HL-60 (cell line): Measurements from ENCODE around the gene ENDOG.
A peak's percentile ranks its signal among the peaks of the same experiment; 100 is the strongest.
"Not testable (repeated sequence)": the region's sequence is repeated elsewhere in the genome, so short reads cannot be mapped to it uniquely, and the experiment has no call there.

Experiments
- DNase-seq, 2 experiments: peaks; one replicate each; pipeline ENCODE4 v3.0.0-alpha.2; 2010 to 2020; ENCODE audit warnings: low read depth in 1 of 2, low spot score in 1 of 2
- H3K27ac ChIP-seq: fragments of 250-450 bp; sonication (Bioruptor Pico); replicated peaks from 2 replicates; pipeline ENCODE4 v1.5.1; 2020; ENCODE audit warnings: mild to moderate bottlenecking, moderate library complexity
- H3K27me3 ChIP-seq: fragments of 250-450 bp; sonication (Bioruptor Pico); 2 replicates; pipeline ENCODE4 v1.5.1; 2021; ENCODE audit warnings: mild to moderate bottlenecking, moderate library complexity; ENCODE audit not compliant: insufficient read depth, poor library complexity, severe bottlenecking
- H3K4me3 ChIP-seq: replicated peaks from 2 replicates; pipeline ENCODE4 v1.5.1; 2011; ENCODE audit warnings: mild to moderate bottlenecking, control low read depth, low read length; ENCODE audit not compliant: insufficient read depth
- GABPA ChIP-seq: IDR thresholded peaks from 2 replicates; pipeline ENCODE4 v1.6.1; 2012; ENCODE audit warnings: low read depth
- POLR2AphosphoS5 ChIP-seq: IDR thresholded peaks from 2 replicates; pipeline ENCODE4 v1.6.1; 2012; ENCODE audit warnings: low read depth
- SPI1 ChIP-seq: IDR thresholded peaks from 2 replicates; pipeline ENCODE4 v1.6.1; 2012; ENCODE audit warnings: low read depth, mild to moderate bottlenecking, borderline replicate concordance
- TF ChIP-seq, protein P1 (sequence below): IDR thresholded peaks from 2 replicates; pipeline ENCODE4 v1.6.1; 2012; ENCODE audit warnings: low read depth; ENCODE audit not compliant: insufficient replicate concordance
- TF ChIP-seq, protein P2 (sequence below): IDR thresholded peaks from one replicate; pipeline ENCODE4 v1.5.1; 2011; ENCODE audit warnings: low read length, control low read depth, inconsistent platforms; ENCODE audit not compliant: insufficient read depth

Gene ENDOG

DNA sequence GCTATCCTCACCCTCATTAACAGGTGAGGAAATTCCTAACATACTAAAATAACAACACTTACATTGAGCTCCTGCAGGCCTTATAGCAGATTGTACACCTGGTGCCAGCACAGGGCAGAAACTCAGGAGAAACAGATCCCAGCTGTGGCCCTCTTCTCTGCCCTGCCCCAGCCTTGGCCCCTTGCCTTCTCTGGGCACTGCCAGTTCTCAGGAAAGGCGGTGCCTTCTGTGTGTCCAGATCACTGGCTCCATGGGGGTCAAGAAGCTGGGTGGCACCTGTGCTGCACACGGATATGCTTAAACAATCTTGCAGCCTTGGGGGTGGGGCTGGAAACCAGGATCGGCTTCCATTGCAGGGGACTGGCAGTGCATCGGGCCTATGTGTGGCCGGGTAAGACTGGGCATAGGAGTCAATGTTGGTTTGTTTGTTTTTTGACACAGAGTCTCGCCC, 44.1 kb downstream of the ENDOG start:
- Histone ChIP-seq H3K4me3 (no peak overlapping the region), H3K27me3 (no peaks in the 10 kb centered on the region), H3K27ac (no peak overlapping the region)
- no peak for DNase-seq
- TF ChIP-seq, protein P1, sequence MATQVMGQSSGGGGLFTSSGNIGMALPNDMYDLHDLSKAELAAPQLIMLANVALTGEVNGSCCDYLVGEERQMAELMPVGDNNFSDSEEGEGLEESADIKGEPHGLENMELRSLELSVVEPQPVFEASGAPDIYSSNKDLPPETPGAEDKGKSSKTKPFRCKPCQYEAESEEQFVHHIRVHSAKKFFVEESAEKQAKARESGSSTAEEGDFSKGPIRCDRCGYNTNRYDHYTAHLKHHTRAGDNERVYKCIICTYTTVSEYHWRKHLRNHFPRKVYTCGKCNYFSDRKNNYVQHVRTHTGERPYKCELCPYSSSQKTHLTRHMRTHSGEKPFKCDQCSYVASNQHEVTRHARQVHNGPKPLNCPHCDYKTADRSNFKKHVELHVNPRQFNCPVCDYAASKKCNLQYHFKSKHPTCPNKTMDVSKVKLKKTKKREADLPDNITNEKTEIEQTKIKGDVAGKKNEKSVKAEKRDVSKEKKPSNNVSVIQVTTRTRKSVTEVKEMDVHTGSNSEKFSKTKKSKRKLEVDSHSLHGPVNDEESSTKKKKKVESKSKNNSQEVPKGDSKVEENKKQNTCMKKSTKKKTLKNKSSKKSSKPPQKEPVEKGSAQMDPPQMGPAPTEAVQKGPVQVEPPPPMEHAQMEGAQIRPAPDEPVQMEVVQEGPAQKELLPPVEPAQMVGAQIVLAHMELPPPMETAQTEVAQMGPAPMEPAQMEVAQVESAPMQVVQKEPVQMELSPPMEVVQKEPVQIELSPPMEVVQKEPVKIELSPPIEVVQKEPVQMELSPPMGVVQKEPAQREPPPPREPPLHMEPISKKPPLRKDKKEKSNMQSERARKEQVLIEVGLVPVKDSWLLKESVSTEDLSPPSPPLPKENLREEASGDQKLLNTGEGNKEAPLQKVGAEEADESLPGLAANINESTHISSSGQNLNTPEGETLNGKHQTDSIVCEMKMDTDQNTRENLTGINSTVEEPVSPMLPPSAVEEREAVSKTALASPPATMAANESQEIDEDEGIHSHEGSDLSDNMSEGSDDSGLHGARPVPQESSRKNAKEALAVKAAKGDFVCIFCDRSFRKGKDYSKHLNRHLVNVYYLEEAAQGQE: no peak
- TF ChIP-seq GABPA (no peak), POLR2AphosphoS5 (no peak), SPI1 (no peak)
- TF ChIP-seq, protein P2, sequence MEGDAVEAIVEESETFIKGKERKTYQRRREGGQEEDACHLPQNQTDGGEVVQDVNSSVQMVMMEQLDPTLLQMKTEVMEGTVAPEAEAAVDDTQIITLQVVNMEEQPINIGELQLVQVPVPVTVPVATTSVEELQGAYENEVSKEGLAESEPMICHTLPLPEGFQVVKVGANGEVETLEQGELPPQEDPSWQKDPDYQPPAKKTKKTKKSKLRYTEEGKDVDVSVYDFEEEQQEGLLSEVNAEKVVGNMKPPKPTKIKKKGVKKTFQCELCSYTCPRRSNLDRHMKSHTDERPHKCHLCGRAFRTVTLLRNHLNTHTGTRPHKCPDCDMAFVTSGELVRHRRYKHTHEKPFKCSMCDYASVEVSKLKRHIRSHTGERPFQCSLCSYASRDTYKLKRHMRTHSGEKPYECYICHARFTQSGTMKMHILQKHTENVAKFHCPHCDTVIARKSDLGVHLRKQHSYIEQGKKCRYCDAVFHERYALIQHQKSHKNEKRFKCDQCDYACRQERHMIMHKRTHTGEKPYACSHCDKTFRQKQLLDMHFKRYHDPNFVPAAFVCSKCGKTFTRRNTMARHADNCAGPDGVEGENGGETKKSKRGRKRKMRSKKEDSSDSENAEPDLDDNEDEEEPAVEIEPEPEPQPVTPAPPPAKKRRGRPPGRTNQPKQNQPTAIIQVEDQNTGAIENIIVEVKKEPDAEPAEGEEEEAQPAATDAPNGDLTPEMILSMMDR: no peak

DNA sequence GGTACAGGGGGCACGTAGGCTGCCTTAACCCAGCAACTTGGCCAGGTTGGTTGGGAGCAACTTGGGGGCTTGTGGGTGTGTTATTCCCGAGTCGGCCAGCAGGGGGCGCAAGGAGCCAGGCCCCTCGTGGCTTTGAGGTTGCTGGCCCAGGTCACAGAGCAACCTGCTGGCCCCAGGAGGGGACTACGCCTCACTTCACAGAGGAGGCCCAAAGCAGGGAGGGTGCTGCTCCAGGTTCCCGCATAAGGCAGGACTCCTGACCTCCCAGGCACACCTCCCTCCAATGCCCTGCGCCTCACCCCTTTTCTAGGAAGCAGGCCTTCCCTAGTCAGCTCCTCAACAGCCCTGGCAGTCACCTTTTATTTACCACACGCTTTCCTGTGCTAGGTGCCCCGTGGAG, 45.3 kb downstream of the ENDOG start:
- Histone ChIP-seq H3K27ac (no peak overlapping the region), H3K27me3 (no peaks in the 10 kb centered on the region), H3K4me3 (no peak overlapping the region)
- no peak for TF ChIP-seq POLR2AphosphoS5
- TF ChIP-seq, protein P2: peak; percentile 93
- peak; percentile 63 to 72 for DNase-seq

DNA sequence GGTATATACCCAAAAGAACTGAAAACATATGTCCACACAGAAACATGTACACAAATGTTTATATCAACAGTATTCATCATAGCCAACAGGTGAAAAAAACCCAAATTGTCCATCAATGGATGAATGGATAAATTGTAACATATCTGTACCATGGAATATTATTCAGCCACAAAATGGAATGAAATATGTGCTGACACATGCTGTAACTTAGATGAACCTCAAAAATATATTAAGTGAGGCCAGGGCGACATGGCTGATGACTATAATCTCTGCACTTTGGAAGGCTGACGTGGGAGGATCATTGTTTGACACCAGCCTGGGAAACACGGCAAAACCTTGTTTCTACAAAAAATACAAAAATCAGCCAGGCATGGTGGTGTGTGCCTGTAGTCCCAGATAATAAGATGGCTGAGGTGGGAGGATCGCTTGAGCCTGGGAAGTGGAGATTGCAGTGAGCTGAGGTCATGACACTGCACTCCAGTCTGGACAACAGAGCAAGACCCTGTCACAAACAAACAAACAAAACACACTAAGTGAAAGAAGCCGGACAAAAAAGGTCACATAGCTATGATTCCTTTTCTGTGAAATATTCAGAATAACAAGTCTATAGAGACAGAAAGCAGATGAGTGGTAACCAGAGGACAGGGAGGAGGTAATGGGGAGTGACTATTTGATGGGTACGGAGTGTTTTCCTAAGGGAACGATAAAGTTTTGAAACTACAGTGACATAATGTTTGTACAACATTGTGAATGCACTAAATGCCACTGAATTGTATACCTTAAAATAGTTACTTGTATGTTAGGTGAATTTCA, 52.0 kb downstream of the ENDOG start:
- DNase-seq: no peak
- no peaks in the 10 kb centered on the region for H3K27me3 ChIP-seq
- no peak overlapping the region for H3K4me3 ChIP-seq
- TF ChIP-seq, protein P2: no peak
- TF ChIP-seq POLR2AphosphoS5 (no peak), SPI1 (no peak), GABPA (no peak)
- TF ChIP-seq, protein P1: no peak
- H3K27ac ChIP-seq: no peak overlapping the region

DNA sequence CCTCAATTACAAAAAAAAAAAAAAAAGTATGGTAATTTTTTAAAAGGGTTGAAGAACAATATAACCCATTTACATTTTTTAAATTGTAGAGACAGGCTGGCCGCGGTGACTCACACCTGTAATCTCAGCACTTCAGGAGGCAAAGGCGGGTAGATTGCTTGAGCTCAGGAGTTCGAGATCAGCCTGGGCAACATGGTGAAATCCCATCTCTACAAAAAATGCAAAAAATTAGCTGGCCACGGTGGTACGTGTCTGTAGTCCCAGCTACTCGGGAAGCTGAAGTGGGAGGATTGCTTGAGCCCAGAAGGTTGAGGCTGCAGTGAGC, 52.6 kb downstream of the ENDOG start:
- DNase-seq, H3K27ac ChIP-seq, H3K27me3 ChIP-seq, H3K4me3 ChIP-seq: not testable (repeated sequence)
